ENCODE results near the gene EPM2AIP1.

Gene EPM2AIP1

DNA sequence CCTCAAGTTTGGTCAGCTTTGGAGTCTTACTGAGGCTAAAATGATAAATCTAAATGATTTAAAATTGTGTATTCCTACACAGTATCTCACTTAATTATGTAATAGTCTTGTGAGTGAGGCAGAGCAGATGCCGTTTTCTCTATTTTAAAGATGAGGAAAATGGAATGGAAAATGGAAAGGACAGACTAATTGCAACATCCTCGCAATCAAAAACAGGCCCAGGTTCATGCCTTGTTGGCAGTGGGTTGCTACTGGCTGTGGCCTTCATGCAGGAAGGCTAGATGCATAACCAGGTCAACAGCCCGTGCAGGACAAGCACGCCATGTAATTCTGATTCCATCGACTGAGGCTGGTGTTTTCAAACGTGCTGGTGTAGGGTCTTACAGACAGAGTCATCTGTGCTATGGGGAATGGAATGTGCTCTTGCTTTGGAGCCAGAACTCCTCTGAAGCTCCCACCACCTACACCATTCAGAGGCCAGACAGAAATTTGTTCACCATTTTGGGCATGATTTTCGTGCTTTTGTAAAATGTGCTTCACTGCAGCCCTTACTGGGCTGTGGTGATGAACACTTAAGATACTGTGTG lies 38.3 kb upstream of the EPM2AIP1 start:
- peak; percentile 25 for DNase-seq (ENCODE audit: low read depth)
- no peak overlapping the region for H3K4me3 ChIP-seq (ENCODE audit: low read length)
- TF ChIP-seq, protein P1, sequence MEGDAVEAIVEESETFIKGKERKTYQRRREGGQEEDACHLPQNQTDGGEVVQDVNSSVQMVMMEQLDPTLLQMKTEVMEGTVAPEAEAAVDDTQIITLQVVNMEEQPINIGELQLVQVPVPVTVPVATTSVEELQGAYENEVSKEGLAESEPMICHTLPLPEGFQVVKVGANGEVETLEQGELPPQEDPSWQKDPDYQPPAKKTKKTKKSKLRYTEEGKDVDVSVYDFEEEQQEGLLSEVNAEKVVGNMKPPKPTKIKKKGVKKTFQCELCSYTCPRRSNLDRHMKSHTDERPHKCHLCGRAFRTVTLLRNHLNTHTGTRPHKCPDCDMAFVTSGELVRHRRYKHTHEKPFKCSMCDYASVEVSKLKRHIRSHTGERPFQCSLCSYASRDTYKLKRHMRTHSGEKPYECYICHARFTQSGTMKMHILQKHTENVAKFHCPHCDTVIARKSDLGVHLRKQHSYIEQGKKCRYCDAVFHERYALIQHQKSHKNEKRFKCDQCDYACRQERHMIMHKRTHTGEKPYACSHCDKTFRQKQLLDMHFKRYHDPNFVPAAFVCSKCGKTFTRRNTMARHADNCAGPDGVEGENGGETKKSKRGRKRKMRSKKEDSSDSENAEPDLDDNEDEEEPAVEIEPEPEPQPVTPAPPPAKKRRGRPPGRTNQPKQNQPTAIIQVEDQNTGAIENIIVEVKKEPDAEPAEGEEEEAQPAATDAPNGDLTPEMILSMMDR (conservative IDR thresholded peaks at IDR 0.05; ENCODE audit: low read length): no peak

DNA sequence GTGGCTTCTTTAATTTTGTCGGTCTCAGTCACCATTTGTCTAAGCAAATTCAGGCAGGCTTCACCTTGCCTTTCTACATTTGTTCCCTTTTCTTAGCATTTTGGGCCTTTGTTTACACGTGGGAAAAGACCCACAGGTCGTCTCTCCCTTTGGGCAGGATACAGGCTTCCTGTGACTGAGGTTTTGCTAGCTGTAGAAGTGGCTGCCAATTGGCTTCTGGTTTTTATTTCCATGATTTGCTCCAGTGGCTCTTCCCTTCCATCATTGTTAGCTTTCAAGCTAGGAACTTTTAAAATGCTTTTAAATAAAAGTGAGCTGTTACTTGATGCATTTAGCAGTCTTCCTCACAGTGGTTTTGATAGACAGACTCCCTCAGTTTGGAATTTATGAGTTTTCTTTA lies 37.7 kb upstream of the EPM2AIP1 start:
- DNase-seq (ENCODE audit: low read depth): no peak
- TF ChIP-seq, protein P1 (conservative IDR thresholded peaks at IDR 0.05; ENCODE audit: low read length): no peak
- H3K4me3 ChIP-seq (ENCODE audit: low read length): no peak overlapping the region

GRCh38 chr3:37029516-37030163 lies 36.7 kb upstream of the EPM2AIP1 start:
- TF ChIP-seq, protein P1 (conservative IDR thresholded peaks at IDR 0.05; ENCODE audit: low read length): no peak
- DNase-seq (ENCODE audit: low read depth): no peak
- H3K4me3 ChIP-seq (ENCODE audit: low read length): no peak overlapping the region

DNA sequence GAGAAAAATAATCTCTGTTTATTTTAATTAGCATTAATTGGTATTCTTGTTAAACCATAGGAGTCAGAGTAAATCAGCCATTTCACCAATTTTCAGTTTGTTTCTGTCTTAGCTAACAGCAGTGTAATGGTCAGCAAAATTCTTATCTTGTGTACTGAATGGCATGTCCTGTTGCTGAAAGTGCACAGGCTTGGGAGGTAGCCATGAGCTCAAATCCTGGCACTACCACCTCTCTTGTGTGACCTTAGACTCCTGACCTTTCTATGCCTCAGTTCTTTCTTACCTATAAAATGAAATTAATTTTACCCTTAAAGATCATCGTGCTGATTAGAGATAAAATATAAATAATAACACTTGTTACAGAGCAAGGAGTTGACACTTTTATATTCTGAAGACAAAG lies 36.2 kb upstream of the EPM2AIP1 start:
- H3K4me3 ChIP-seq (ENCODE audit: low read length): no peak overlapping the region
- no peak for DNase-seq (ENCODE audit: low read depth)
- TF ChIP-seq, protein P1 (conservative IDR thresholded peaks at IDR 0.05; ENCODE audit: low read length): no peak

DNA sequence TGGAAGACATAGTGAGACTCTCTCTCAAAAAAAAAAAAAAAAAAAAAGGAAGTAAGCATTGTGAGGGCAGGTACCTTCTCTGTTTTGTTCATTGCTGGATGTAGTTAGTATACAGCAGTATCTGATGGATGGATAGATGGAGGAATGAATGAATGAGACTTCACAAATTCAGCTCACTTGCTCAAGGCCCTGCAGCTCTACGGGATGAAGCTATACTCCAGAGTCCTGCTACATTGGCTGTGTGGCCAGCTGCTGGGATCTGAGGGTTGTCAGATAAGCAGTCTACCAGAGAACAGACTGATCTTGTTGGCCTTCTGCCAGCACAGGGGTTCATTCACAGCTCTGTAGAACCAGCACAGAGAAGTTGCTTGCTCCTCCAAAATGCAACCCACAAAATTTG lies 35.4 kb upstream of the EPM2AIP1 start:
- TF ChIP-seq, protein P1 (conservative IDR thresholded peaks at IDR 0.05; ENCODE audit: low read length): no peak

GRCh38 chr3:37026851-37027250 lies 33.9 kb upstream of the EPM2AIP1 start:
- TF ChIP-seq, protein P1 (conservative IDR thresholded peaks at IDR 0.05; ENCODE audit: low read length): no peak
- H3K4me3 ChIP-seq (ENCODE audit: low read length): no peak overlapping the region
- DNase-seq (ENCODE audit: low read depth): no peak

More for the DNA sequence above, 35.4 kb upstream of the EPM2AIP1 start:
- no peak for DNase-seq (ENCODE audit: low read depth)
- H3K4me3 ChIP-seq (ENCODE audit: low read length): no peak overlapping the region

Measured in AG10803 (cell line).